Keratinocyte (primary cell): Measurements from ENCODE around the gene PRKAG2. TPM values are rescaled to one million over a fixed set of nuclear protein-coding genes. Genes with fewer than 3 reads are reported as not detected.

Experiments used
- DNase-seq: peaks from one replicate; pipeline ENCODE4 v3.0.0-alpha.2; 2011; ENCODE audit warnings: low read depth, missing footprints, low spot score
- FAIRE-seq: peaks from 2 replicates; lab custom pipeline; 2011; peaks lifted over from hg19 to GRCh38; lab: Jason Lieb, UNC
- H2AFZ ChIP-seq: 2 replicates; pipeline ENCODE4 v1.6.0; 2012; ENCODE audit warnings: low read length, control low read depth, inconsistent platforms; ENCODE audit not compliant: control insufficient read depth
- H3K27ac ChIP-seq: 2 replicates; pipeline ENCODE4 v1.5.1; 2011; ENCODE audit warnings: low read length; ENCODE audit not compliant: control insufficient read depth, insufficient read depth
- H3K27me3 ChIP-seq: 3 replicates; pipeline ENCODE4 v1.6.0; 2011; ENCODE audit warnings: low read length; ENCODE audit not compliant: control insufficient read depth, insufficient read depth; ENCODE audit errors: extremely low read depth
- H3K36me3 ChIP-seq, 2 experiments: 2 replicates in 1 of 2; 3 replicates in 1 of 2; pipeline ENCODE4 v1.5.1; 2011; ENCODE audit warnings: low read length in 2 of 2, mild to moderate bottlenecking in 1 of 2; ENCODE audit not compliant: control insufficient read depth in 2 of 2, insufficient read depth in 2 of 2; ENCODE audit errors: extremely low read depth in 1 of 2
- H3K4me1 ChIP-seq: 3 replicates; pipeline ENCODE4 v1.5.1; 2011; ENCODE audit warnings: low read length; ENCODE audit not compliant: control insufficient read depth, insufficient read depth; ENCODE audit errors: extremely low read depth
- H3K4me2 ChIP-seq: 3 replicates; pipeline ENCODE4 v1.6.0; 2011; ENCODE audit warnings: low read depth, low read length; ENCODE audit not compliant: control insufficient read depth, insufficient read depth; ENCODE audit errors: extremely low read depth
- H3K4me3 ChIP-seq, 3 experiments: fragments of 200-600 bp in 1 of 3; sonication (generic) in 1 of 3; 2 replicates in 2 of 3; 3 replicates in 1 of 3; pipeline ENCODE4 v1.5.1; 2011 to 2016; ENCODE audit warnings: low read length in 3 of 3, mild to moderate bottlenecking in 3 of 3, control low read depth in 2 of 3, inconsistent platforms in 1 of 3, low read depth in 1 of 3, mixed read lengths in 1 of 3, mixed run types in 1 of 3, moderate library complexity in 1 of 3; ENCODE audit not compliant: control insufficient read depth in 2 of 3, insufficient read depth in 2 of 3; ENCODE audit errors: extremely low read depth in 1 of 3
- H3K79me2 ChIP-seq: 2 replicates; pipeline ENCODE4 v1.6.0; 2012; ENCODE audit warnings: low read length; ENCODE audit not compliant: control insufficient read depth, insufficient read depth
- H3K9ac ChIP-seq: 3 replicates; pipeline ENCODE4 v1.6.0; 2011; ENCODE audit warnings: low read length; ENCODE audit not compliant: control insufficient read depth, insufficient read depth; ENCODE audit errors: extremely low read depth
- H3K9me1 ChIP-seq: 3 replicates; pipeline ENCODE4 v1.6.0; 2011; ENCODE audit warnings: low read length; ENCODE audit not compliant: control insufficient read depth, insufficient read depth; ENCODE audit errors: extremely low read depth
- H3K9me3 ChIP-seq: 2 replicates; pipeline ENCODE4 v1.5.1; 2012; ENCODE audit warnings: low read depth, low read length; ENCODE audit not compliant: control insufficient read depth
- H4K20me1 ChIP-seq: 3 replicates; pipeline ENCODE4 v1.6.0; 2011; ENCODE audit warnings: low read length; ENCODE audit not compliant: control insufficient read depth, insufficient read depth; ENCODE audit errors: extremely low read depth
- CTCF ChIP-seq, 3 experiments: IDR thresholded peaks in 1 of 3; conservative IDR thresholded peaks in 1 of 3; optimal IDR thresholded peaks in 1 of 3; 2 replicates in 2 of 3; 3 replicates in 1 of 3; pipeline versions ENCODE3 to v1.5.1; 2011; ENCODE audit warnings: low read length in 3 of 3, mild to moderate bottlenecking in 3 of 3, moderate library complexity in 2 of 3, control low read depth in 1 of 3, inconsistent platforms in 1 of 3; ENCODE audit not compliant: insufficient read depth in 2 of 3; ENCODE audit errors: extremely low read depth in 1 of 3
- EZH2 ChIP-seq: IDR thresholded peaks from one replicate; pipeline ENCODE4 v1.6.1; 2012; ENCODE audit warnings: inconsistent platforms, mild to moderate bottlenecking, low read length, moderate library complexity
- dilution Hi-C: fragments of 300-500 bp; cut with MboI; formaldehyde crosslinking; loops from one replicate; pipeline ENCODE4 v1.7.0; 2020; ENCODE audit warnings: low sequenced_read_pairs; ENCODE audit not compliant: extremely low pct_ligation_motif_present
- polyA plus RNA-seq, 5 experiments: library from polyadenylated mRNA; depleted of rRNA in 3 of 5; stranded (reverse) in 3 of 5; stranded (forward) in 1 of 5; unstranded in 1 of 5; fragments of >200 nt; gene quantifications; 1 replicate in 1 of 5; 2 replicates in 3 of 5; 3 replicates in 1 of 5; pipeline versions ENCODE4 v1.2.1 to v1.2.3, GENCODE V29; 2011 to 2012; ENCODE audit warnings: missing spikeins in 2 of 5, low read depth in 1 of 5, low replicate concordance in 1 of 5

Gene PRKAG2
- polyA plus RNA-seq, 1 donor (not counting 4 experiments of a cell fraction or from before 2014, with no cell fraction given): 39.5 TPM

DNA sequence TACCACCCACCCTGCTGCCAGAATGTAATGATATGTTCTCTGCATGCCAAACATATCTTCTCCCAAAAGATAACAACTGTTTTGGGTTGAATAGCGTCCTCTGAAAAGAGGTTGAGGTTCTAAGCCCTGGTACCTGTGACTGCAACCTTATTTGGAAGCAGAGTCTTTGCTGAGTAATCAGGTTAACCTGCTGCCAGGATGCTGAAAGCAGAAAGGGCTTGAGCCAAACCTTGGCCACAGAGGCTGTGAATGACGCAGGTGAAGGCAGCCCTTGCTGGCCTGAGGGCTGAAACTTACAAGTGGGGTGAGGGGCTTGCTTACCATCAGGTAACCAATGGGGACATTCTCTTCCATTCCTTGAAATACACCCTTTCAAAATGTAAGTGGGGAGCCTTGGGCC lies 205.4 kb downstream of the PRKAG2 start:
- Histone ChIP-seq H3K4me1 (peaks cover 5% of the 10 kb centered on the region), H3K9ac (no peak overlapping the region), H3K4me3 (no peak overlapping the region), H3K4me2 (no peak overlapping the region), H3K27me3 (no peaks in the 10 kb centered on the region), H3K9me1 (no peaks in the 10 kb centered on the region), H3K36me3 (no peaks in the 10 kb centered on the region), H4K20me1 (no peaks in the 10 kb centered on the region), H3K79me2 (no peaks in the 10 kb centered on the region), H2AFZ (no peak overlapping the region), H3K9me3 (peaks cover under 1% of the 10 kb centered on the region), H3K27ac (no peak overlapping the region)
- dilution Hi-C loops: no loop called here
- TF ChIP-seq CTCF (optimal IDR thresholded peaks at IDR 0.05 in 1 of 3, IDR thresholded peaks at IDR 0.05 in 1 of 3, conservative IDR thresholded peaks at IDR 0.05 in 1 of 3; ENCODE audit: extremely low read depth in 1 of 3, insufficient read depth in 2 of 3, low read length in 3 of 3) (no peak), EZH2 (no peak)
- DNase-seq (no peak), FAIRE-seq (no peak)

DNA sequence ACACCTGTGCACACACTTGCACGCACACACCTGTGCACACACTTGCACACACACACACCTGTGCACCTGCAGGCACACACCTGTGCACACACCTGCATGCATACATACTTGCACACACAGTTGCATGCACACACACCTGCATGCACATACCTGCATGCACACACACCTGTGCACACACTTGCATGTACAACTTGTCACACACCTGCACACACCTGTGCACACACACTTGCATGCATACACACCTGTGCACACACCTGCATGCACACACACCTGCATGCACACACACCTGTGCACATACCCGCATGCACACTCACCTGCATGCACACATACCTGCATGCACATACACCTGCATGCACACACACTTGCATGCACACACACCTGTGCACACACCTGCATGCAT lies 207.2 kb downstream of the PRKAG2 start:
- Histone ChIP-seq H3K4me2 (no peak overlapping the region), H3K9me1 (no peaks in the 10 kb centered on the region), H4K20me1 (no peaks in the 10 kb centered on the region), H3K4me3 (no peak overlapping the region), H3K27me3 (no peaks in the 10 kb centered on the region), H3K27ac (no peak overlapping the region), H3K9me3 (peaks cover 3% of the 10 kb centered on the region), H3K79me2 (no peaks in the 10 kb centered on the region), H3K4me1 (peaks cover 4% of the 10 kb centered on the region), H3K9ac (no peak overlapping the region), H2AFZ (no peak overlapping the region), H3K36me3 (no peaks in the 10 kb centered on the region)
- DNase-seq: no peak
- FAIRE-seq: no peak
- TF ChIP-seq CTCF (optimal IDR thresholded peaks at IDR 0.05 in 1 of 3, IDR thresholded peaks at IDR 0.05 in 1 of 3, conservative IDR thresholded peaks at IDR 0.05 in 1 of 3; ENCODE audit: extremely low read depth in 1 of 3, insufficient read depth in 2 of 3, low read length in 3 of 3): no peak
- TF ChIP-seq EZH2: no peak
- dilution Hi-C loops: no loop called here
